GM12873 (cell line): ENCODE results near the gene ASS1.

Source experiments
- CTCF ChIP-seq: IDR thresholded peaks from 2 replicates; pipeline ENCODE4 v1.5.1; 2012; ENCODE audit warnings: low read depth, mild to moderate bottlenecking, moderate library complexity, low read length, control low read depth; ENCODE audit not compliant: insufficient read depth; ENCODE audit errors: missing control alignments

The ASS1 gene

GRCh38 chr9:130421802-130422276, 22.9 kb upstream of the ASS1 start:
- TF ChIP-seq CTCF = no peak

- TF ChIP-seq CTCF = no peak
These were observed 22.2 kb upstream of the ASS1 start for GRCh38 chr9:130422546-130422945.

GRCh38 chr9:130423272-130423671, 21.5 kb upstream of the ASS1 start:
- no peak for TF ChIP-seq CTCF

- TF ChIP-seq CTCF = no peak
These were observed 19.9 kb upstream of the ASS1 start for GRCh38 chr9:130424595-130425454.

- no peak for TF ChIP-seq CTCF
These were observed 18.9 kb upstream of the ASS1 start for GRCh38 chr9:130425741-130426466.

GRCh38 chr9:130426467-130426773, 18.3 kb upstream of the ASS1 start:
- no peak for TF ChIP-seq CTCF

- no peak for TF ChIP-seq CTCF
These were observed 17.9 kb upstream of the ASS1 start for GRCh38 chr9:130426883-130427282.
